GM23248 (cell line): ENCODE data around the gene CAPN2. TPM values are rescaled to one million over a fixed set of nuclear protein-coding genes. Genes with fewer than 3 reads are reported as not detected.

Experiments used
- DNase-seq: peaks from one replicate; pipeline ENCODE4 v3.0.0-alpha.2; 2015
- H2AFZ ChIP-seq: fragments of 200-600 bp; sonication (generic); 2 replicates; pipeline ENCODE4 v1.6.1; 2016; ENCODE audit warnings: antibody characterized with exemption
- H3F3A ChIP-seq: fragments of 200-600 bp; sonication (generic); 2 replicates; pipeline ENCODE4 v1.6.1; 2016; ENCODE audit warnings: mild to moderate bottlenecking, antibody characterized with exemption, mixed run types; ENCODE audit not compliant: insufficient read depth
- H3K27ac ChIP-seq: fragments of 200-600 bp; sonication (generic); 2 replicates; pipeline ENCODE4 v1.5.1; 2016; ENCODE audit warnings: mild to moderate bottlenecking
- H3K27me3 ChIP-seq: fragments of 200-600 bp; sonication (generic); replicated peaks from 2 replicates; pipeline ENCODE4 v1.6.1; 2016; ENCODE audit warnings: mild to moderate bottlenecking; ENCODE audit not compliant: insufficient read depth
- H3K36me3 ChIP-seq: fragments of 200-600 bp; sonication (generic); 2 replicates; pipeline ENCODE4 v1.6.1; 2016; ENCODE audit warnings: low read depth, mild to moderate bottlenecking
- H3K4me1 ChIP-seq: fragments of 200-600 bp; sonication (generic); 2 replicates; pipeline ENCODE4 v1.6.1; 2016; ENCODE audit warnings: mild to moderate bottlenecking; ENCODE audit not compliant: insufficient read depth
- H3K4me2 ChIP-seq: fragments of 200-600 bp; sonication (generic); one replicate; pipeline ENCODE4 v1.6.1; 2016; ENCODE audit warnings: mild to moderate bottlenecking; ENCODE audit not compliant: unreplicated experiment
- H3K4me3 ChIP-seq: fragments of 200-600 bp; sonication (generic); 2 replicates; pipeline ENCODE4 v1.5.1; 2016; ENCODE audit warnings: mild to moderate bottlenecking
- H3K79me2 ChIP-seq: fragments of 200-600 bp; sonication (generic); 2 replicates; pipeline ENCODE4 v1.6.1; 2016; ENCODE audit warnings: mild to moderate bottlenecking; ENCODE audit not compliant: insufficient read depth
- H3K9ac ChIP-seq: fragments of 200-600 bp; sonication (generic); 2 replicates; pipeline ENCODE4 v1.6.1; 2016; ENCODE audit warnings: mild to moderate bottlenecking
- H3K9me2 ChIP-seq: fragments of 200-600 bp; sonication (generic); 2 replicates; pipeline ENCODE4 v1.6.1; 2016; ENCODE audit warnings: mixed run types, mild to moderate bottlenecking, moderate library complexity; ENCODE audit not compliant: insufficient read depth
- H3K9me3 ChIP-seq: fragments of 200-600 bp; sonication (generic); one replicate; pipeline ENCODE4 v1.6.1; 2017; ENCODE audit warnings: low read depth
- H4K20me1 ChIP-seq: fragments of 200-600 bp; sonication (generic); 2 replicates; pipeline ENCODE4 v1.6.0; 2016; ENCODE audit not compliant: insufficient read depth
- EZH2 ChIP-seq: fragments of 200-600 bp; sonication (generic); IDR thresholded peaks from 2 replicates; pipeline ENCODE4 v1.6.1; 2018; ENCODE audit warnings: antibody characterized with exemption, mild to moderate bottlenecking; ENCODE audit not compliant: insufficient read depth, poor library complexity, severe bottlenecking
- EZH2phosphoT487 ChIP-seq: fragments of 200-600 bp; sonication (generic); IDR thresholded peaks from 2 replicates; pipeline ENCODE4 v1.6.1; 2018; ENCODE audit warnings: antibody characterized with exemption, moderate library complexity, mild to moderate bottlenecking, low read depth; ENCODE audit not compliant: insufficient read depth
- WGBS, 2 experiments: methylation state at CpG; one replicate each; pipeline ENCODE4 v1.1.6; 2015 to 2017; ENCODE audit warnings: low lambda C conversion rate in 2 of 2, low coverage in 1 of 2; ENCODE audit errors: missing lambda C conversion rate in 2 of 2; 5-methylcytosine and 5-hydroxymethylcytosine counted together
- in situ Hi-C: fragments of 300-500 bp; cut with MboI; formaldehyde crosslinking; loops from 2 replicates; pipeline ENCODE4 v1.15.0; 2020
- polyA plus RNA-seq: library from polyadenylated mRNA; unstranded; fragments of >200 nt; fragmentation: Nextera tagmentation; extraction: Ambion mirVana; gene quantifications from 2 replicates; pipeline ENCODE4 v1.2.1, GENCODE V29; 2016
- total RNA-seq: library from RNA; depleted of rRNA; stranded (reverse); fragments of >200 nt; shearing (Covaris generic); gene quantifications from 2 replicates; pipeline ENCODE4 v1.2.3, GENCODE V29; 2014

The CAPN2 gene
- total and polyA plus RNA-seq, 2 experiments from 2014 or later: 214 to 261 TPM

GRCh38 chr1:223748773-223749733 lies 36.7 kb downstream of the CAPN2 start:
- 40 to 43% methylated on average over 51 to 61 of the region's 61 CpGs for WGBS, 2 experiments
- H3K4me1 ChIP-seq: peaks cover 10% of the 10 kb centered on the region
- H3K79me2 ChIP-seq: peaks cover 30% of the 10 kb centered on the region

GRCh38 chr1:223750730-223751570 lies 38.6 kb downstream of the CAPN2 start:
- Histone ChIP-seq H3K9me2 (no peaks in the 10 kb centered on the region), H3K79me2 (peaks cover 25% of the 10 kb centered on the region), H3K36me3 (peaks cover 55% of the 10 kb centered on the region), H3K4me1 (peaks cover 6% of the 10 kb centered on the region), H3F3A (peaks cover 13% of the 10 kb centered on the region; the same call in 1 of the 2 replicates), H3K27me3 (no peaks in the 10 kb centered on the region), H3K4me3 (no peak overlapping the region), H4K20me1 (no peaks in the 10 kb centered on the region), H3K4me2 (no peak overlapping the region), H3K9me3 (no peaks in the 10 kb centered on the region), H3K27ac (no peak overlapping the region), H2AFZ (no peak overlapping the region), H3K9ac (no peak overlapping the region)
- TF ChIP-seq EZH2phosphoT487 (no peak), EZH2 (no peak)
- in situ Hi-C loops: no loop called here
- DNase-seq: no peak
- 87 to 90% methylated on average over 13 of the region's 13 CpGs for WGBS, 2 experiments

More at GRCh38 chr1:223748773-223749733, 36.7 kb downstream of the CAPN2 start:
- in situ Hi-C loops: no loop called here
- Histone ChIP-seq H3K9me3 (no peaks in the 10 kb centered on the region), H4K20me1 (no peaks in the 10 kb centered on the region), H3K27ac (0 out of 2 replicates have a peak overlapping the region, but pooled peaks have one; percentile 2), H3K36me3 (peaks cover 53% of the 10 kb centered on the region), H3K27me3 (no peaks in the 10 kb centered on the region), H3K4me2 (no peak overlapping the region), H3F3A (peaks cover 27% of the 10 kb centered on the region), H3K9ac (0 out of 2 replicates have a peak overlapping the region, but pooled peaks have one; percentile 25), H2AFZ (no peak overlapping the region), H3K4me3 (no peak overlapping the region), H3K9me2 (no peaks in the 10 kb centered on the region)
- DNase-seq: peak; percentile 78
- TF ChIP-seq EZH2phosphoT487: no peak
- TF ChIP-seq EZH2: no peak

- no peak for TF ChIP-seq EZH2phosphoT487
- TF ChIP-seq EZH2: no peak
- no peak overlapping the region for H3K27ac ChIP-seq
- no peaks in the 10 kb centered on the region for H3K9me3 ChIP-seq
- peaks cover 56% of the 10 kb centered on the region for H3K36me3 ChIP-seq
- no peak for DNase-seq
- no peak overlapping the region for H3K9ac ChIP-seq
- H3K27me3 ChIP-seq: no peaks in the 10 kb centered on the region
- no peaks in the 10 kb centered on the region for H4K20me1 ChIP-seq
- WGBS, 2 experiments: 80 to 81% methylated on average over 4 of the region's 4 CpGs
- H3K4me2 ChIP-seq: no peak overlapping the region
- in situ Hi-C loops: no loop called here
- peaks cover 8% of the 10 kb centered on the region; the same call in 1 of the 2 replicates for H3F3A ChIP-seq
- peaks cover 6% of the 10 kb centered on the region for H3K4me1 ChIP-seq
- H2AFZ ChIP-seq: no peak overlapping the region
- H3K79me2 ChIP-seq: peaks cover 19% of the 10 kb centered on the region
- no peak overlapping the region for H3K4me3 ChIP-seq
- H3K9me2 ChIP-seq: no peaks in the 10 kb centered on the region
Measured at GRCh38 chr1:223751696-223752095, 39.4 kb downstream of the CAPN2 start.

GRCh38 chr1:223752721-223753515 lies 40.6 kb downstream of the CAPN2 start:
- no peak overlapping the region for H2AFZ ChIP-seq
- no peak overlapping the region for H3K9ac ChIP-seq
- DNase-seq: no peak
- 74 to 79% methylated on average over 15 of the region's 15 CpGs for WGBS, 2 experiments
- peaks cover 4% of the 10 kb centered on the region for H3K4me1 ChIP-seq
- in situ Hi-C loops: no loop called here
- no peaks in the 10 kb centered on the region for H4K20me1 ChIP-seq
- peaks cover 57% of the 10 kb centered on the region for H3K36me3 ChIP-seq
- no peak for TF ChIP-seq EZH2
- no peak for TF ChIP-seq EZH2phosphoT487
- no peak overlapping the region for H3K4me2 ChIP-seq
- no peaks in the 10 kb centered on the region for H3K9me3 ChIP-seq
- peaks cover 19% of the 10 kb centered on the region for H3K79me2 ChIP-seq
- no peaks in the 10 kb centered on the region for H3K27me3 ChIP-seq
- H3K9me2 ChIP-seq: no peaks in the 10 kb centered on the region
- no peak overlapping the region for H3K4me3 ChIP-seq
- no peaks in the 10 kb centered on the region for H3F3A ChIP-seq
- no peak overlapping the region for H3K27ac ChIP-seq
